HCT116 (cell line): ENCODE data around the gene CERK. TPM values are rescaled to one million over a fixed set of nuclear protein-coding genes. Genes with fewer than 3 reads are reported as not detected.

Source experiments
- ATAC-seq: fragments of 200-7000 bp; cut with Tn5 transposase; 2 replicates; pipeline ENCODE4 v1.9.1; 2020; ENCODE audit warnings: mild to moderate bottlenecking, moderate library complexity
- BruUV-seq: library from RNA; stranded (reverse); fragments of 400-500 nt; replicated peaks from 2 replicates; lab custom pipeline; 2021; lab: Mats Ljungman, UMichigan
- CTCF ChIA-PET: fragments of 300-600 bp; sonication (Branson Sonifier 250); formaldehyde crosslinking; loops from one replicate; lab custom pipeline; 2021; ENCODE audit warnings: antibody characterized with exemption; lab: Charles Lee
- POLR2A ChIA-PET: fragments of 300-600, 350-600 bp; sonication (Branson Sonifier 250); formaldehyde crosslinking; loops from one replicate; lab custom pipeline; 2021; ENCODE audit warnings: antibody characterized with exemption; lab: Charles Lee
- RAD21 ChIA-PET, 2 experiments: fragments of 300-600 bp; sonication (Branson Sonifier 250); formaldehyde crosslinking; loops; one replicate each; lab custom pipeline; 2023; ENCODE audit warnings: low total read pairs in 2 of 2; ENCODE audit not compliant: uncharacterized antibody in 2 of 2, unreplicated experiment in 2 of 2, low non-redundant PET in 1 of 2; lab: Charles Lee
- DNase-seq: peaks from one replicate; pipeline ENCODE4 v3.0.0-alpha.2; 2010; ENCODE audit warnings: low read depth, low spot score
- H2AFZ ChIP-seq: fragments of 200-600 bp; shearing (Covaris generic), sonication (generic); 2 replicates; pipeline ENCODE4 v1.6.1; 2017; ENCODE audit warnings: low read depth, mixed run types, mixed read lengths, antibody characterized with exemption, low read length; ENCODE audit not compliant: poor library complexity, severe bottlenecking
- H3K27ac ChIP-seq: 2 replicates; pipeline ENCODE4 v1.5.1; 2012; ENCODE audit warnings: low read depth, low read length
- H3K27me3 ChIP-seq: fragments of 200-600 bp; sonication (generic); 2 replicates; pipeline ENCODE4 v1.6.1; 2016; ENCODE audit warnings: mixed run types, low read length, mixed read lengths; ENCODE audit not compliant: insufficient read depth
- H3K36me3 ChIP-seq, 2 experiments: fragments of 200-500 bp in 1 of 2; fragments of 200-600 bp in 1 of 2; sonication (Bioruptor generic) in 1 of 2; sonication (generic) in 1 of 2; 2 replicates each; pipeline versions ENCODE4 v1.5.1 to v1.6.1; 2014 to 2016; ENCODE audit warnings: low read length in 2 of 2, inconsistent platforms in 1 of 2, mixed read lengths in 1 of 2, mixed run types in 1 of 2; ENCODE audit not compliant: insufficient read depth in 2 of 2, control insufficient read depth in 1 of 2
- H3K4me1 ChIP-seq, 2 experiments: fragments of 200-600 bp in 1 of 2; sonication (generic) in 1 of 2; 2 replicates each; pipeline versions ENCODE4 v1.5.1 to v1.6.1; 2012 to 2017; ENCODE audit warnings: low read length in 2 of 2, inconsistent platforms in 1 of 2, mild to moderate bottlenecking in 1 of 2, mixed read lengths in 1 of 2, mixed run types in 1 of 2, moderate library complexity in 1 of 2; ENCODE audit not compliant: insufficient read depth in 2 of 2, control insufficient read depth in 1 of 2
- H3K4me2 ChIP-seq: fragments of 200-600 bp; sonication (generic); 2 replicates; pipeline ENCODE4 v1.6.1; 2017; ENCODE audit warnings: mixed run types, low read length, mixed read lengths
- H3K4me3 ChIP-seq, 2 experiments: fragments of 200-600 bp in 1 of 2; sonication (generic) in 1 of 2; replicated peaks in 1 of 2; 2 replicates each; pipeline ENCODE4 v1.5.1; 2011 to 2016; ENCODE audit warnings: low read length in 2 of 2, control low read depth in 1 of 2, low read depth in 1 of 2, mild to moderate bottlenecking in 1 of 2, mixed read lengths in 1 of 2, mixed run types in 1 of 2
- H3K79me2 ChIP-seq: fragments of 200-600 bp; sonication (generic); 2 replicates; pipeline ENCODE4 v1.6.1; 2017; ENCODE audit warnings: mild to moderate bottlenecking, mixed run types, low read length, moderate library complexity, mixed read lengths; ENCODE audit not compliant: insufficient read depth
- H3K9ac ChIP-seq: fragments of 200-600 bp; sonication (generic); 2 replicates; pipeline ENCODE4 v1.6.1; 2016; ENCODE audit warnings: low read length, mixed read lengths
- H3K9me2 ChIP-seq: fragments of 200-600 bp; sonication (generic), shearing (Covaris generic); 2 replicates; pipeline ENCODE4 v1.6.1; 2017; ENCODE audit warnings: mixed run types, mild to moderate bottlenecking, moderate library complexity; ENCODE audit not compliant: insufficient read depth
- H3K9me3 ChIP-seq, 2 experiments: fragments of 200-500 bp in 1 of 2; fragments of 200-600 bp in 1 of 2; sonication (Bioruptor generic) in 1 of 2; sonication (generic) in 1 of 2; 2 replicates each; pipeline ENCODE4 v1.6.1; 2014 to 2017; ENCODE audit warnings: low read length in 2 of 2, mixed read lengths in 2 of 2, inconsistent platforms in 1 of 2, low read depth in 1 of 2, mild to moderate bottlenecking in 1 of 2, mixed run types in 1 of 2, moderate library complexity in 1 of 2; ENCODE audit not compliant: control insufficient read depth in 1 of 2, insufficient read depth in 1 of 2
- H4K20me1 ChIP-seq: fragments of 200-600 bp; sonication (generic), shearing (Covaris generic); 2 replicates; pipeline ENCODE4 v1.6.1; 2017; ENCODE audit warnings: mixed run types, mild to moderate bottlenecking, moderate library complexity; ENCODE audit not compliant: insufficient read depth
- CBX3 ChIP-seq: IDR thresholded peaks from 2 replicates; pipeline ENCODE4 v1.6.1; 2012; ENCODE audit warnings: low read depth
- CEBPB ChIP-seq: IDR thresholded peaks from 2 replicates; pipeline ENCODE4 v1.6.1; 2012; ENCODE audit warnings: low read depth
- ELF1 ChIP-seq: IDR thresholded peaks from 2 replicates; pipeline ENCODE4 v1.6.1; 2012; ENCODE audit warnings: low read depth, borderline replicate concordance
- EZH2 ChIP-seq: fragments of 200-600 bp; sonication (generic); IDR thresholded peaks from 2 replicates; pipeline ENCODE4 v1.6.1; 2017; ENCODE audit warnings: antibody characterized with exemption, mixed run types
- EZH2phosphoT487 ChIP-seq: fragments of 200-600 bp; IDR thresholded peaks from 2 replicates; pipeline ENCODE4 v1.6.1; 2018; ENCODE audit warnings: antibody characterized with exemption, borderline replicate concordance
- JUND ChIP-seq: IDR thresholded peaks from 2 replicates; pipeline ENCODE4 v1.6.1; 2012
- POLR2AphosphoS5 ChIP-seq: IDR thresholded peaks from 2 replicates; pipeline ENCODE4 v1.6.1; 2011; ENCODE audit warnings: mild to moderate bottlenecking, low read depth, low read length, moderate library complexity
- RAD21 ChIP-seq: IDR thresholded peaks from 2 replicates; pipeline ENCODE4 v1.6.1; 2012; ENCODE audit warnings: low read depth, mild to moderate bottlenecking
- SIN3A ChIP-seq: IDR thresholded peaks from 2 replicates; pipeline ENCODE4 v1.6.1; 2012; ENCODE audit warnings: low read depth
- SRF ChIP-seq: IDR thresholded peaks from 2 replicates; pipeline ENCODE4 v1.6.1; 2012; ENCODE audit warnings: low read depth
- TCF7L2 ChIP-seq: IDR thresholded peaks from 2 replicates; pipeline ENCODE4 v1.7.0; 2011; ENCODE audit warnings: borderline replicate concordance, inconsistent platforms; ENCODE audit not compliant: insufficient read depth, insufficient read length; ENCODE audit errors: extremely low read depth
- YY1 ChIP-seq: IDR thresholded peaks from 2 replicates; pipeline ENCODE4 v1.6.1; 2011; ENCODE audit warnings: low read length, low read depth, moderate library complexity, mild to moderate bottlenecking; ENCODE audit not compliant: insufficient replicate concordance; ENCODE audit errors: extremely low read depth
- ZFX ChIP-seq: fragments of 450-650 bp; IDR thresholded peaks from 2 replicates; pipeline ENCODE4 v1.6.1; 2017
- ZNF274 ChIP-seq: fragments of 200-500 bp; sonication (Bioruptor generic); IDR thresholded peaks from 2 replicates; pipeline ENCODE4 v1.6.1; 2014; ENCODE audit warnings: mild to moderate bottlenecking, low read depth, low read length, inconsistent platforms
- intact Hi-C: fragments of 100-400 bp; cut with micrococcal nuclease; formaldehyde crosslinking; loops from 2 replicates; pipeline ENCODE4 v1.10.0; 2022
- total RNA-seq: library from RNA; stranded (reverse); gene quantifications from one replicate; pipeline ENCODE4 v1.2.1, GENCODE V29; 2021; ENCODE audit not compliant: unreplicated experiment
- TF ChIP-seq, protein P1 (sequence below): IDR thresholded peaks from 2 replicates; pipeline ENCODE4 v1.6.1; 2012
- TF ChIP-seq, protein P2 (sequence below): IDR thresholded peaks from 2 replicates; pipeline ENCODE4 v1.6.1; 2011; ENCODE audit warnings: mild to moderate bottlenecking, low read length, moderate library complexity; ENCODE audit not compliant: insufficient replicate concordance; ENCODE audit errors: extremely low read depth
- TF ChIP-seq, protein P3 (sequence below): IDR thresholded peaks from 2 replicates; pipeline ENCODE4 v1.6.1; 2012

CERK gene
- total RNA-seq, 1 experiment from 2014 or later = 35.0 TPM

DNA sequence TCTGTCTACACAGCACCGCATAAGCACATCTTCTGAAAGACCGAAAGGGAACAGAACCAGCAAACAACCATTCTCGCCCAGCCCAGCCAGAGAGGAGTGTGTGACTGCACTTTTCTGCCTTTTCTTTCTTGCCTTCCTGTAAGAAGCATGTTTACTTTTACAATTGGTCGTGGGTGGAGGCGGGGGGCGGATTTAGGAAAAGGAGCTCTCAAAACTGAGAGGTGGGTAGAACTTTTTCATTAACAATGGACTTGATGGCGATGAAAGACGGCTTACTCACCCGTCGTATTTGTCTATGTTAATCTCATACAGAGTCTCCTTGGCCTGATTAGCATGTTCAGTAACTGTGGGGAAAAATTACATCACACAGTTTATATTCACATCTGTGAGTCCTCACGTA is 27.2 kb downstream of the CERK start:
- H3K4me2 ChIP-seq = no peak overlapping the region
- RAD21 ChIA-PET = no interaction called here
- H3K9me2 ChIP-seq = no peaks in the 10 kb centered on the region
- no peak overlapping the region for H2AFZ ChIP-seq
- DNase-seq = no peak
- H3K4me3 ChIP-seq = no peak overlapping the region
- no peaks in the 10 kb centered on the region for H4K20me1 ChIP-seq
- no peaks in the 10 kb centered on the region for H3K9me3 ChIP-seq
- no peaks in the 10 kb centered on the region for H3K27me3 ChIP-seq
- no TSS peak for BruUV-seq
- no peaks in the 10 kb centered on the region for H3K79me2 ChIP-seq
- no peak overlapping the region for H3K9ac ChIP-seq
- TF ChIP-seq EZH2phosphoT487 (no peak), JUND (no peak), ZFX (no peak), TCF7L2 (no peak), ZNF274 (no peak), YY1 (no peak), RAD21 (no peak), ELF1 (no peak), POLR2AphosphoS5 (no peak)
- H3K36me3 ChIP-seq = peaks cover 20 to 37% of the 10 kb centered on the region in 2 experiments
- intact Hi-C loops = no loop called here
- ATAC-seq = no peak
- no peaks in the 10 kb centered on the region for H3K4me1 ChIP-seq
- POLR2A ChIA-PET = no interaction called here
- CTCF ChIA-PET = no interaction called here
- H3K27ac ChIP-seq = no peak overlapping the region

DNA sequence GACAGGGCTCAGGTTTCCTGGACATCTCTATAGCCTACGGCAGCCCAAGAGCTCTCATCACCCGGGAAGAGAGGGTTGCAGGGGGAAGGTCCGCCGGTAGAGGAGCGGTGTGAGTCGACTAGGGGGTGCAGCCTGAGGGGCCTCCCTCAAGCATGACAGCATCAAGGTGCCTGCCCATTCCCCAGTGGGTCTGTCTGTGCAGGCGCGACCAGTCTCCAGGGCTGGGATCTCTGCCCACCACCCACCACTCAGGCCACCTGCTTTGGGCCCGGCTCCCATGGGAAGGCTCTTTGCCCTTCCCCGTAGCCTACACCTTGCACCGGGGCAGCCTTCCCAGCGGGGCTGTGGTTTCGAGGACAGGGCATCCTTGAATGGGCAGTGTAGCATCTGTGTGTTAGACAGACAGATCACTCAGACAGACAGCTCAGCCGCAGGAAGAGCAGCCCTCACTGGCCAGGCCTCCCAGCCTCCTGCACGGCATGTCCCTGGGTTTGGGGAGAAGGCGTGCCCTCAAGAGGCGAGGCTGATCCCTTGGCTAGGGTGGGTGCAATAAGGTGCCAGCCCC is 29.2 kb downstream of the CERK start:
- no peak overlapping the region for H3K9ac ChIP-seq
- H3K9me2 ChIP-seq = no peaks in the 10 kb centered on the region
- no peaks in the 10 kb centered on the region for H3K9me3 ChIP-seq
- intact Hi-C loops = no loop called here
- ATAC-seq = no peak
- H3K4me2 ChIP-seq = no peak overlapping the region
- no peak overlapping the region for H2AFZ ChIP-seq
- no peak overlapping the region for H3K4me3 ChIP-seq
- BruUV-seq = no TSS peak
- no peaks in the 10 kb centered on the region for H3K4me1 ChIP-seq
- peaks cover 20 to 37% of the 10 kb centered on the region in 2 experiments for H3K36me3 ChIP-seq
- ChIA-PET POLR2A (no interaction called here), CTCF (no interaction called here), RAD21 (no interaction called here)
- no peak overlapping the region for H3K27ac ChIP-seq
- no peaks in the 10 kb centered on the region for H3K79me2 ChIP-seq
- no peaks in the 10 kb centered on the region for H4K20me1 ChIP-seq
- H3K27me3 ChIP-seq = no peaks in the 10 kb centered on the region
- no peak for DNase-seq
- TF ChIP-seq, protein P1, sequence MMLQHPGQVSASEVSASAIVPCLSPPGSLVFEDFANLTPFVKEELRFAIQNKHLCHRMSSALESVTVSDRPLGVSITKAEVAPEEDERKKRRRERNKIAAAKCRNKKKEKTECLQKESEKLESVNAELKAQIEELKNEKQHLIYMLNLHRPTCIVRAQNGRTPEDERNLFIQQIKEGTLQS = no peak
- no peak for TF ChIP-seq ZNF274
- TF ChIP-seq EZH2phosphoT487 = no peak
- no peak for TF ChIP-seq POLR2AphosphoS5
- TF ChIP-seq ZFX = no peak
- TF ChIP-seq, protein P2, sequence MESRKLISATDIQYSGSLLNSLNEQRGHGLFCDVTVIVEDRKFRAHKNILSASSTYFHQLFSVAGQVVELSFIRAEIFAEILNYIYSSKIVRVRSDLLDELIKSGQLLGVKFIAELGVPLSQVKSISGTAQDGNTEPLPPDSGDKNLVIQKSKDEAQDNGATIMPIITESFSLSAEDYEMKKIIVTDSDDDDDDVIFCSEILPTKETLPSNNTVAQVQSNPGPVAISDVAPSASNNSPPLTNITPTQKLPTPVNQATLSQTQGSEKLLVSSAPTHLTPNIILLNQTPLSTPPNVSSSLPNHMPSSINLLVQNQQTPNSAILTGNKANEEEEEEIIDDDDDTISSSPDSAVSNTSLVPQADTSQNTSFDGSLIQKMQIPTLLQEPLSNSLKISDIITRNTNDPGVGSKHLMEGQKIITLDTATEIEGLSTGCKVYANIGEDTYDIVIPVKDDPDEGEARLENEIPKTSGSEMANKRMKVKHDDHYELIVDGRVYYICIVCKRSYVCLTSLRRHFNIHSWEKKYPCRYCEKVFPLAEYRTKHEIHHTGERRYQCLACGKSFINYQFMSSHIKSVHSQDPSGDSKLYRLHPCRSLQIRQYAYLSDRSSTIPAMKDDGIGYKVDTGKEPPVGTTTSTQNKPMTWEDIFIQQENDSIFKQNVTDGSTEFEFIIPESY = no peak
- TF ChIP-seq RAD21 = no peak
- TF ChIP-seq SRF = no peak
- TF ChIP-seq YY1 = no peak
- no peak for TF ChIP-seq ELF1
- TF ChIP-seq JUND = no peak
- no peak for TF ChIP-seq TCF7L2
- no peak for TF ChIP-seq CEBPB
- no peak for TF ChIP-seq EZH2
- no peak for TF ChIP-seq CBX3
- no peak for TF ChIP-seq SIN3A
- TF ChIP-seq, protein P3, sequence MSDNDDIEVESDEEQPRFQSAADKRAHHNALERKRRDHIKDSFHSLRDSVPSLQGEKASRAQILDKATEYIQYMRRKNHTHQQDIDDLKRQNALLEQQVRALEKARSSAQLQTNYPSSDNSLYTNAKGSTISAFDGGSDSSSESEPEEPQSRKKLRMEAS = no peak
